Central memory CD4-positive, alpha-beta T cell (primary cell): ENCODE measurements around the gene AMOTL2.

Experiments used
- DNase-seq: peaks from one replicate; pipeline ENCODE4 v3.0.0; 2022

Gene AMOTL2

GRCh38 chr3:134364936-134365765 lies 9.1 kb downstream of the AMOTL2 start:
- no peak for DNase-seq

GRCh38 chr3:134364061-134364935 lies 9.9 kb downstream of the AMOTL2 start:
- DNase-seq = no peak

GRCh38 chr3:134363381-134363755 lies 10.9 kb downstream of the AMOTL2 start:
- DNase-seq = no peak

- DNase-seq = no peak
Observed at GRCh38 chr3:134362670-134363380, 11.4 kb downstream of the AMOTL2 start.

- no peak for DNase-seq
Observed at GRCh38 chr3:134362221-134362620, 12.0 kb downstream of the AMOTL2 start.

GRCh38 chr3:134361162-134361835 lies 12.9 kb downstream of the AMOTL2 start:
- no peak for DNase-seq

- DNase-seq = no peak
Observed at GRCh38 chr3:134360046-134360445, 14.2 kb downstream of the AMOTL2 start.

GRCh38 chr3:134359121-134360010 lies 14.9 kb downstream of the AMOTL2 start:
- DNase-seq = no peak

GRCh38 chr3:134357914-134358811 lies 16.1 kb downstream of the AMOTL2 start:
- no peak for DNase-seq

GRCh38 chr3:134357261-134357913 lies 16.9 kb downstream of the AMOTL2 start:
- no peak for DNase-seq

- DNase-seq = no peak
Observed at GRCh38 chr3:134356411-134357040, 17.7 kb downstream of the AMOTL2 start.

- no peak for DNase-seq
Observed at GRCh38 chr3:134355416-134355815, 18.8 kb downstream of the AMOTL2 start.

GRCh38 chr3:134354612-134355251 lies 19.5 kb downstream of the AMOTL2 start:
- no peak for DNase-seq

- no peak for DNase-seq
Observed at GRCh38 chr3:134353831-134354611, 20.2 kb downstream of the AMOTL2 start.

GRCh38 chr3:134353171-134353825 lies 20.9 kb downstream of the AMOTL2 start:
- no peak for DNase-seq

- DNase-seq = no peak
Observed at GRCh38 chr3:134352031-134352671, 22.1 kb downstream of the AMOTL2 start.

- no peak for DNase-seq
Observed at GRCh38 chr3:134351427-134351826, 22.8 kb downstream of the AMOTL2 start.
